ENCODE measurements around the gene MT1M. TPM values are rescaled to one million over a fixed set of nuclear protein-coding genes. Genes with fewer than 3 reads are reported as not detected.
"Not testable (repeated sequence)": the region's sequence is repeated elsewhere in the genome, so short reads cannot be mapped to it uniquely, and the experiment has no call there.

MT1M gene
- total RNA-seq, 1 donor from 2014 or later, result not detected

DNA sequence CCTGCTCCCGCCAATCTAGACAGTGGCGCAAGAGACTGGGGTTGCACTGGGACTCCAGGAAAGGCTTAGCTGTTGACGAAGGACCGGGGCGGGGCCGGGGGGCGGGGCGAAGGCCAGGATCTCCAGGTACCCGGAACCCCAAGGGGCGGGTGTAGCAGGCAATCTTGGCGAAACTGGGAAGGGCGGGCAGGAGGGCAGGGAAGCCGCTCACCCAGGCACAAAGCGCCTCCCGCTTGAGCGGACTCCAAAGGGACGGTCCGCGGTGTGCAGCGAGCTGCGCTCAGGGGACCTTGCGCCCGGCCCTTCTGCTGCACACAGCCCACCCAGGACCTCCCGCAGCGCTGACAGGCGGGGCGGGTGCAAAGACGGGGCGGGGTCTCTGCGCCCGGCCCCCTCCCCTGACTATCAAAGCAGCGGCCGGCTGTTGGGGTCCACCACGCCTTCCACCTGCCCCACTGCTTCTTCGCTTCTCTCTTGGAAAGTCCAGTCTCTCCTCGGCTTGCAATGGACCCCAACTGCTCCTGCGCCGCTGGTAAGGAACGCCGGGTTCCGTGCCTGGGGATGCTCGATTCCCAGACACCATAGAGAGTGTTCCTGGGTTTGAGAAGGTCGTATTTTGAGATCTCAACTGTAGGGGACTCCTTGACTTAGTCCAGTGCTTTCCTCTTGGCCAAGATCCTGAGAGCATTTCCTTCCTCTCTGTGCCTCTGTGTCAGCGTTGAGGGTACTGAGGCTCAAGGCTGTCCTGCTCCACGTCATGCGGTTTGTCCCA lies 25.3 kb downstream of the MT1M start, which contains the start of gene MT1F:
Gene MT1F (plus strand): TSS at position 405 of the 772 bp plus-strand sequence. CDS start 100 bp downstream, at position 505.
- peaks cover 18% of the 10 kb centered on the region for H3K4me1 Mint-ChIP-seq
- peaks cover 14% of the 10 kb centered on the region for H3K27me3 Mint-ChIP-seq
- intact Hi-C loops (cut with micrococcal nuclease), result loop anchor here (1.0 to 2.0 kb wide), 2 partner anchors 25 to 49 kb away; partner anchors contain the start of genes MT1X and MT2A
- H3K36me3 Mint-ChIP-seq (ENCODE audit: low read depth), result peaks cover 3% of the 10 kb centered on the region
- no peaks in the 10 kb centered on the region for H3K9me3 Mint-ChIP-seq
- H3K4me3 Mint-ChIP-seq, result peak within 1 kb of the TSS; percentile 92
- DNase-seq, result peak; percentile 87
- peak within 1 kb of the TSS; percentile 85 for H3K27ac Mint-ChIP-seq

DNA sequence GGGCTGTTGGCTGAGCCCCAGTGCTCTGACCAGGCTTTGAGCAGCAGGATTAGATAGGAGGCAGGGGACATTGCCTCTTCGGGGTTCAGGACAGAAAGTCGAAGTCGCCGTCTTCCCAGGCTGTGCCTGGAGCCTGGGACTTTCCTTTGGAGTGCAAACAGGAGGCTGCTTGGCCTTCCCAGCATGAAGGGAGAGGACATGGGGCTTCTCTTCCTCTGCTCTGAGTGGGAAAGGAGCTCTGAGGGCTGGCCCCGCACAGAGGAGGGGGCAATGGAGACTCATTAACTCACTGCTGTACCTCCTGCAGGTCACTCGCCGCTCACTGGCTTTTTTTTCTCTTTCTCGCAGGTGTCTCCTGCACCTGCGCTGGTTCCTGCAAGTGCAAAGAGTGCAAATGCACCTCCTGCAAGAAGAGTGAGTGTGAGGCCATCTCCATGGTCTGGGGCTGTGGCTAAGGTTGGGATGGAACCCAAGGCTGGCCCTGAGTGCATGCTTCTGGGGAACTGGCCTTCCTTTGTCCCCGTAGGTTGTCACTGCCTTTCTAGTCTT lies 25.9 kb downstream of the MT1M start:
- H3K27me3 Mint-ChIP-seq, result peaks cover 11% of the 10 kb centered on the region

DNA sequence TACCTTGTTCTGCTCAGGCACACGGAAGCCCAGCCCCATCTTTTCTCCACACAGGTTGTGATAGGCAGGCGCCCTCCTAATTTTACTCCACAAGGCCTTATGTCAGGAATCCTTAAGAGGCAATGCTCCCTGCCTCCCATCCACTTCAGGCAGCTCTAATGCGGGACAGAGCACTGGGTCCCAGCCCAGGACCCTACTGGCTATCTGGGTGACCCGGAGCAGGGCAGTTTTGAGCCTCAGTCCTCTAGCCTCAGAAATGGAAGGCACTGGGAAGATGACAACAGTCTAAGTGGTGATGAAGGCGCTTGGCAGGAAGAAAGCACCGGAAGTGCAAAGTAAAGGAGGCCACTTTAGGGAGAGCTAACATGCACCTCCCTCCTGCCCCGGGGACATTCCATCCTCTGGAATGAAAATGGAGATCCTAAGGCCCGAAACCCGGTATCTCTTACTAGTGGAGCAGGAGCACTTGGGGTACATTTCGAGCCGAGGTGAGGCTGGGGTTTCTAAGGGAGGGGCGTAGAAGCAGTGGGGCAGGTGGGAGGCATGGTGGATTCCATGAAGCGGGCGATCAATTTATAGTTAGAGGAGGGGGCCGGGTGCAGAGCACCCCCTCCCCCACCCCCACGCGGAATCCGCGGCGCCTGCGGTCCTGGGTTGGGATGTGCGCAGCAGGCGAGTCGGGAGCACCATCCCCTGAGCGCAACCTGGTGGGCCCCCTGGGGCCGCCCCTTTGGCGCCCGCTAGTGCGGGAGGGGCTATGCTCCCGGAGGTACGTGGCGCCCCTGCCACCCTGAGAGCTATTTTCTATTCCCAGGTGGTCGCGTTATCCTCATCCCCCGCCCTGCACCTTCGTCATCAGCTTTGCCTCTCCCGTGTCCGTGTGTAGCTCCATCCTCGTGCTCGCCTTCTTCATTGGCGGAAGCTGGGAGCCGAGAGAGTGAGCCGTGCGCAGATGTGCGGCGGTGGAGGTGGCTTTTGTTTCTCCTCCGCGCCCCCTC lies 30.2 kb downstream of the MT1M start:
- peak overlapping the region; percentile 86 for H3K27ac Mint-ChIP-seq
- peaks cover 3% of the 10 kb centered on the region for H3K36me3 Mint-ChIP-seq (ENCODE audit: low read depth)
- H3K4me3 Mint-ChIP-seq, result peak overlapping the region; percentile 85
- H3K9me3 Mint-ChIP-seq, result no peaks in the 10 kb centered on the region
- intact Hi-C loops (cut with micrococcal nuclease), result loop anchor here (2.0 kb wide), 1 partner anchor 20 kb away; no protein-coding TSS in a partner anchor
- H3K27me3 Mint-ChIP-seq, result peaks cover 21% of the 10 kb centered on the region
- DNase-seq, result peak; percentile 80
- H3K4me1 Mint-ChIP-seq, result peaks cover 27% of the 10 kb centered on the region

More for the DNA sequence above, 25.9 kb downstream of the MT1M start:
- Mint-ChIP-seq H3K36me3 (ENCODE audit: low read depth) (peaks cover 3% of the 10 kb centered on the region), H3K4me1 (peaks cover 20% of the 10 kb centered on the region), H3K27ac (peak overlapping the region; percentile 85), H3K4me3 (peak overlapping the region; percentile 92), H3K9me3 (no peaks in the 10 kb centered on the region)
- intact Hi-C loops (cut with micrococcal nuclease), result no loop called here
- no peak for DNase-seq

DNA sequence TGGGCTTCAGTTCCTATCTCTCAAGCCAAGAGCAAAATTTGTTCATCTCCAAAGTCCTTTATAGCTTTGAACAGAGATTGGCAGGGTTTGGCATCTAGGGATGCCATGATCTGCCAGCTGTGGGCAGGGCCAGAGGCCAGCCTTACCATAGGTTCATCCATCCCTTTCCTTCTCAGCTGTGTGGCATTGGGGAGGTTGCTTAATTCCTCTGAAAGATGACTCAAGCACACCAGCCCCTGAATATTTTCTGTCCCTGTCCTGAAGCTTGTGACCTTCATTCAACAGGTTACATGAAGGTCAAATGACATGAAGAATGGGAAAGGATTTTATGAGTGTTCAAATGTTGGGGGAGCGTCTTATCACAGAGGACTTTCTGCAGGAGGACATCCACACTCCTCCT lies 32.0 kb downstream of the MT1M start:
- intact Hi-C loops (cut with micrococcal nuclease), result no loop called here
- H3K9me3 Mint-ChIP-seq, result no peaks in the 10 kb centered on the region
- no peak for DNase-seq
- H3K27ac Mint-ChIP-seq, result no peak overlapping the region
- H3K27me3 Mint-ChIP-seq, result peaks cover 36% of the 10 kb centered on the region
- no peak overlapping the region for H3K4me3 Mint-ChIP-seq
- H3K4me1 Mint-ChIP-seq, result peaks cover 36% of the 10 kb centered on the region
- H3K36me3 Mint-ChIP-seq (ENCODE audit: low read depth), result peaks cover 5% of the 10 kb centered on the region

DNA sequence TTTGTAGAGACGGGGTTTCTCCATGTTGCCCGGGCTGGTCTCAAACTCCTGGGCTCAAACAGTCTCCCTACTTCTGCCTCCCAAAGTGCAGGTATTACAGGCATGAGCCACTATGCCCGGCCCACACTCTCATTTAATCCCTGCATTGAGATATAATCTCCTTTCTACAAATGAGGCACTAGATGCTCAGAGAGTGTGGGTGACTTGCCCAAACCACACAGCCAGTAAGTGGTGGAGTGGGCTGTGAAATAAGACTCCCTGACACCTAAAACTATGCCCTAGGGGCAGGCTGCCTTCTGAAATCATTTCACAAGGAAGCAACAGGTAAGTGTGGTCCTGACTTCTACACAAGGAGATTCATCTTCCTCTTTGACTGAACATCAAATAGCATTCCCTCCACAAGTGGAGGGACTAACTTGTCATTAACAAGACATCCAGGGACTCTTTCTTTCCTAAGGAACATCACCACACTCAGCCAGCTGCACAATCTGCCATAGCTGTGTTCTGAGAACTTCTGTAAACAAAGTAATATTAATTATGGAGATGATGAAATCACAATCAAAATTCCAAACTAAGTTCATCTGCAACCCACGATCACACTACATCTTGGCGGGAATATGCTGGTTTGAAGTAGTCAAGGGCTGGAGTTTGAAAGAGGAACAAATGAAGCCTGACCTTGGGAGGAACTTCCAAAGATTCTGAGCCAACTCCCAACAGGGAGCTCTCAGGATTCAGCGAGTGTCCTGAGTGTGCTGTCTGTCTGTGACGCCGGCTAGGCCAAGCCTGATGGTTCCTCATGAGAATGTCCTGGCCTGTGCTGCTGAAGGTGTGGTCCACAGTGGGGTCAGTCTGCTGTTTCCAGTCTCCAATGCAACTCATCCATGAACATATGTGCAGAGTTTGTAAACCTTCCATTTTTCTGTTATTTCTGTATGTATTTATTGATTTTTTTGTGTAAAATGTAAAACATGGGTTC lies 33.1 kb downstream of the MT1M start:
- H3K36me3 Mint-ChIP-seq (ENCODE audit: low read depth), result not testable (repeated sequence)
- H3K27me3 Mint-ChIP-seq, result peaks cover 45% of the 10 kb centered on the region

DNA sequence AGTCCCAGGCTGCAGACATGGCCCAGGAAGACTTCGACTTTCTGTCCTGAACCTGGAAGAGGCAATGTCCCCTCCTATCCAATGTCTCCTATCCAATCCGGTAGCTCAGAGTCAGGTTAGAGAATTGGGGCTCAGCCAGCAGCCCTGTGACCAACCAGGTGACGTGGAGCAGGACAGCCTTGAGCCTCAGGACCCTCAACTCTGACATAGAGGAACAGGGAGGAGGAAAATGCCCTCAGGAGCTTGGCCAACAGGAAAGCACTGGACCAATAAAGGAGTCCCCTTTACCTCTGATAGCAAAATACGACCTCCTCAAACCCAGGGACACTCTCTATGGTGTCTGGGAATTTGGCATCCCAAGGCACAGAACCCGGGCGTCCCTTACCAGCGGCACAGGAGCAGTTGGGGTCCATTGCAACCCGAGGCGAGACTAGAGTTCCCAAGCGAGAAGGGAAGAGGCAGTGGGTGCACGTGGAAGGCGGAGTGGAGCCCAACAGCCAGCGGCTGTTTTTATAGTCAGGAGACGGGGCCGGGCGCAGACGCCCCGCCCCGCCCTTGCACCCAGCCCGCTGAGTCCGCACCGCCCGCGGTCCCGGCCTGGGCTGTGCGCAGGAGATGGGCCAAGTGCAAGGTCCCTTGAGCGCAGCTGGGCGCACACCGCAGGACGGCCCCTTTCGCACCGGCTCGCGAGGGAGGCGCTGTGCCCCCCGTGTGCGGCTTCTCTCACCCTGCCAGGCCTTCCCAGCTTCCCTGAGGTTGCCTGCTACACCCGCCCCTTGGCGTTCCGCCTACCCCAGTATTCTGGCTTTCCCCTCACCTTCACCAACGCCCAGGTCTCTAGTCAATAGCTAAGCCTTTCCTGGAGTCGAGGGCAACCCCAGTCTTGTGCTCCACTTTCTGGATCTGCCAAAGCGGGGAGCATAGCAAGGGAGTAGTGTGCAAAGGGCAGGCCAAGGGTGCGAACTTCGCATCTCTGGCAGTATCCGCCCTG lies 35.4 kb downstream of the MT1M start, which contains the start of gene MT1G:
Gene MT1G (minus strand): TSS at position 485 of the 991 bp plus-strand sequence. CDS start 72 bp downstream, at position 413.
- H3K9me3 Mint-ChIP-seq, result no peaks in the 10 kb centered on the region
- peaks cover 2% of the 10 kb centered on the region for H3K36me3 Mint-ChIP-seq (ENCODE audit: low read depth)
- H3K27me3 Mint-ChIP-seq, result peaks cover 60% of the 10 kb centered on the region
- H3K4me1 Mint-ChIP-seq, result peaks cover 37% of the 10 kb centered on the region
- DNase-seq, result peak; percentile 87
- peak within 1 kb of the TSS; percentile 72 for H3K4me3 Mint-ChIP-seq
- H3K27ac Mint-ChIP-seq, result no peak within 1 kb of the TSS
- intact Hi-C loops (cut with micrococcal nuclease), result no loop called here

More for the DNA sequence above, 33.1 kb downstream of the MT1M start:
- peaks cover 39% of the 10 kb centered on the region for H3K4me1 Mint-ChIP-seq
- intact Hi-C loops (cut with micrococcal nuclease); H3K27ac Mint-ChIP-seq; DNase-seq; H3K4me3 Mint-ChIP-seq; H3K9me3 Mint-ChIP-seq: not testable (repeated sequence)

DNA sequence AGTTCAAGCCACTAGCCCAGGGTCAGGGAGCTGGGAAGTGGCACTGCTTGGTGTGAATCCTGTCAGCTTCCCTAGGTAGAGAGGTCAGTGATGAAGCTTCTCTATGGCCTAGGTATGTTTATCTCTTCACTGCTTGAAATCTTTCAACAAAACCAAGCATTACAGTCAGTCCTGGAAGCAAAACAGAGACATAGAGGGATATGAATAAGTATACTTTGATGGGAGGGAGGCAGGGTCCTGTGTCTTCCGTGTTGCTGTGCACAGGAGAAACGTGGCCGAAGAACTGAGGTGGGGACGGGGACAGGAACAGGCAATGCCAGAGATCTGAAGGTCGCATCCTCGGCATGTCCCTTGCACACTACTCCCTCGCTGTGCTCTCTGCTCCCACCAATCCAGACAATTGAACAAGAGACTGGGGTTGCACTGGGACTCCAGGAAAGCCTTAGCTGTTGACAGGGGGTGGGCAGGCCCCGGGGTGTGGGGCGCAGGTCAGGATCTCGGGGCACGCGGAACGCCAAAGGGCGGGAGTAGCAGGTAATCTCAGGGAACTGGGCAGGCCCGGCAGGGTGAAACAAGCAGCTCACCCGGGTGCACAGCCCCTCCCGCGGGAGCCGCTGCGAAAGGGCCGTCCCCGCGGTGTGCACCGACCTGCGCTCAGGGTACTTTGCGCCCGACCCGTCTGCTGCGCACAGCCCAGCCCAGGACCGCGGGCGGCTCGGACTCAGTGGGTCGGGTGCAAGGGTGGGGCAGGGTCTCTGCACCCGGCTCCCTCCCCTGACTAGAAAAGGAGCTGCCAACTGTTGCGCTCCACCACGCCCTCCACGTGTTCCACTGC lies 36.8 kb downstream of the MT1M start, which contains the start of gene MT1H:
Gene MT1H (plus strand): TSS at position 810 of the 835 bp plus-strand sequence. CDS start 71 bp downstream, outside the sequence.
- peaks cover 66% of the 10 kb centered on the region for H3K27me3 Mint-ChIP-seq
- peak within 1 kb of the TSS; percentile 22 for H3K4me3 Mint-ChIP-seq

DNA sequence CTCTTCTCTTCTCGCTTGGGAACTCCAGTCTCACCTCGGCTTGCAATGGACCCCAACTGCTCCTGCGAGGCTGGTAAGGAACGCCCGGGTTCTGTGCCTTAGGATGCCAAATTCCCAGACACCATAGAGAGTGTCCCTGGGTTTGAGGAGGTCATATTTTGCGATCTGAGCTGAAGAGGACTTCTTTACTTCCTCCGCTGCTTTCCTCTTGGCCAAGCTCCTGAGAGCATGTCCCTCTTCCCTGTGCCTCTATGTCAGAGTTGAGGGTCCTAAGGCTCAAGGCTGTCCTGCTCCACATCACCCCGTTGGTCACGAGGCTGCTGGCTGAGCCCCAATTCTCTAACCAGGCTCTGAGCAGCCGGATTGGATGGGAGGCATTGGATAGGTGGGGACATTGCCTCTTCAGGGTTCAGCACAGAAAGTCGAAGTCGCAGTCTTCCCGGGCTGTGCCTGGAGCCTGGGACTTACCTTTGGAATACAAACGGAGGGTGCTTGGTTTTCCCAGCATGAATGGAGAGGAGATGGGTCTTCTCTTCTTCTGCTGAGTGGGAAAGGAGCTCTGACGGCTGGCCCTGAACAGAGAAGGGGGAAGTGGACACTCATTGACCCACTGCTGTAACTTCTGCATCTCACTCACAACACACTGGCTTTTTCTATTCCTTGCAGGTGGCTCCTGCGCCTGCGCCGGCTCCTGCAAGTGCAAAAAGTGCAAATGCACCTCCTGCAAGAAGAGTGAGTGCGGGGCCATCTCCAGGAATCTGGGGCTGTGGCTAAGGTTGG lies 37.6 kb downstream of the MT1M start:
- DNase-seq, result no peak
- intact Hi-C loops (cut with micrococcal nuclease), result no loop called here
- Mint-ChIP-seq H3K27ac (no peak overlapping the region), H3K4me3 (peak overlapping the region; percentile 22), H3K4me1 (peaks cover 35% of the 10 kb centered on the region), H3K27me3 (peaks cover 68% of the 10 kb centered on the region), H3K36me3 (ENCODE audit: low read depth) (peaks cover 2% of the 10 kb centered on the region), H3K9me3 (no peaks in the 10 kb centered on the region)

More for the DNA sequence above, 36.8 kb downstream of the MT1M start, which contains the start of gene MT1H:
- no peak within 1 kb of the TSS for H3K27ac Mint-ChIP-seq
- intact Hi-C loops (cut with micrococcal nuclease), result no loop called here
- peak; percentile 72 for DNase-seq
- peaks cover 2% of the 10 kb centered on the region for H3K36me3 Mint-ChIP-seq (ENCODE audit: low read depth)
- peaks cover 36% of the 10 kb centered on the region for H3K4me1 Mint-ChIP-seq
- H3K9me3 Mint-ChIP-seq, result no peaks in the 10 kb centered on the region

DNA sequence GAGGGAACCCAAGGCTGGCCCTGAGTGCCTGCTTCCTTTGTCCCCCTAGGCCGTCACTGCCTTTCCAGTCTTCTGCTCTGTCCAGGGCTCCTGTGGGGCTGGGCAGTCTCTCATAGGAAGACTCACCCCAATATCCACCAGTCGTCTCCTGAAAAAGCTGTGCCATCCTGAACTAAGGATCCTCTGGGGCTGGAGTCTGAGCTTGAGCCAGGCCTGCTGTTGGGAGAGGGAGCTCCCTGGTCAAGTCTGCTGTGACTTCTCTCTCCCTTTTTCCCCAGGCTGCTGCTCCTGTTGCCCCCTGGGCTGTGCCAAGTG lies 38.1 kb downstream of the MT1M start:
- Mint-ChIP-seq H3K36me3 (ENCODE audit: low read depth) (peaks cover 2% of the 10 kb centered on the region), H3K27me3 (peaks cover 73% of the 10 kb centered on the region), H3K9me3 (no peaks in the 10 kb centered on the region), H3K27ac (no peak overlapping the region), H3K4me3 (no peak overlapping the region), H3K4me1 (peaks cover 38% of the 10 kb centered on the region)
- DNase-seq, result no peak
- intact Hi-C loops (cut with micrococcal nuclease), result no loop called here

DNA sequence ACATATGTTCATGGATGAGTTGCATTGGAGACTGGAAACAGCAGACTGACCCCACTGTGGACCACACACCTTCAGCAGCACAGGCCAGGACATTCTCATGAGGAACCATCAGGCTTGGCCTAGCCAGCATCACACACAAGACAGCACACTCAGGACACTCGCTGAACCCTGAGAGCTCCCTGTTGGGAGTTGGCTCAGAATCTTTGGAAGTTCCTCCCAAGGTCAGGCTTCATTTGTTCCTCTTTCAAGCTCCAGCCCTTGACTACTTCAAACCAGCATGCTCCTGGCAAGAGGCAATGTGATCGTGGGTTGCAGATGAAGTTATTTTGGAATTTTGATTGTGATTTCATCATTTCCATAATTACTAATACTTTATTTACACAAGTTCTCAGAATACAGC lies 39.2 kb downstream of the MT1M start:
- Mint-ChIP-seq H3K4me1 (peaks cover 41% of the 10 kb centered on the region), H3K27me3 (peaks cover 68% of the 10 kb centered on the region)
- H3K9me3 Mint-ChIP-seq; H3K4me3 Mint-ChIP-seq; intact Hi-C loops (cut with micrococcal nuclease); H3K27ac Mint-ChIP-seq; H3K36me3 Mint-ChIP-seq (ENCODE audit: low read depth); DNase-seq: not testable (repeated sequence)

Data from activated CD4-positive, alpha-beta T cell treated with anti-CD3 and anti-CD28 coated beads, Interleukin-2, amount 10 ng/mL, durations not matched to agents 24 days and 14 days (primary cell).